Left lobe of liver (tissue), 2 donors: Measurements from ENCODE around the gene SLC9A9. TPM values are rescaled to one million over a fixed set of nuclear protein-coding genes. Genes with fewer than 3 reads are reported as not detected.

Experiments
- ATAC-seq: fragments of 200-7000 bp; cut with Tn5 transposase; one replicate; pipeline ENCODE4 v1.9.1; 2020; ENCODE audit warnings: mild to moderate bottlenecking, moderate library complexity
- DNase-seq: peaks from one replicate; pipeline ENCODE4 v3.0.0-alpha.2; 2020; ENCODE audit warnings: low spot score
- total RNA-seq: library from RNA; stranded (reverse); gene quantifications from one replicate; pipeline ENCODE4 v1.2.1, GENCODE V29; 2021
- donor health status: DM: no; HTN: no; CAD: no; lungs with moderate emphysema.
- donor health status: DM: no; HTN: yes; CAD: no.

The SLC9A9 gene
- total RNA-seq, 1 donor from 2014 or later: 2.5 TPM

- ATAC-seq (no peak), DNase-seq (no peak)
Measured at GRCh38 chr3:143236226-143236964, 611.9 kb downstream of the SLC9A9 start.

GRCh38 chr3:143235614-143236204 lies 612.6 kb downstream of the SLC9A9 start:
- DNase-seq (no peak), ATAC-seq (no peak)

- ATAC-seq (no peak), DNase-seq (no peak)
Measured at GRCh38 chr3:143234526-143234925, 613.7 kb downstream of the SLC9A9 start.

GRCh38 chr3:143232981-143233380 lies 615.3 kb downstream of the SLC9A9 start:
- no peak for ATAC-seq

GRCh38 chr3:143228405-143228804 lies 619.9 kb downstream of the SLC9A9 start:
- DNase-seq (no peak), ATAC-seq (no peak)

More at GRCh38 chr3:143232981-143233380, 615.3 kb downstream of the SLC9A9 start:
- DNase-seq: no peak

GRCh38 chr3:143226678-143227291 lies 621.5 kb downstream of the SLC9A9 start:
- ATAC-seq: peak; percentile 46
- peak; percentile 47 for DNase-seq

GRCh38 chr3:143224716-143225115 lies 623.6 kb downstream of the SLC9A9 start:
- DNase-seq (no peak), ATAC-seq (no peak)

GRCh38 chr3:143222981-143223380 lies 625.3 kb downstream of the SLC9A9 start:
- no peak for DNase-seq
- no peak for ATAC-seq

- ATAC-seq (no peak), DNase-seq (no peak)
Measured at GRCh38 chr3:143222505-143222904, 625.8 kb downstream of the SLC9A9 start.

- no peak for DNase-seq
- no peak for ATAC-seq
Measured at GRCh38 chr3:143221446-143221845, 626.8 kb downstream of the SLC9A9 start.

- DNase-seq: no peak
- ATAC-seq: no peak
Measured at GRCh38 chr3:143220741-143221140, 627.5 kb downstream of the SLC9A9 start.

- DNase-seq (no peak), ATAC-seq (no peak)
Measured at GRCh38 chr3:143218166-143218835, 630.0 kb downstream of the SLC9A9 start.

- ATAC-seq: peak; percentile 64
- no peak for DNase-seq
Measured at GRCh38 chr3:143217283-143217682, 631.0 kb downstream of the SLC9A9 start.

- DNase-seq: no peak
Measured at GRCh38 chr3:143216709-143217182, 631.5 kb downstream of the SLC9A9 start.

More at GRCh38 chr3:143216709-143217182, 631.5 kb downstream of the SLC9A9 start:
- ATAC-seq: peak; percentile 74

Other genes with a start within 250 kb of the SLC9A9 start
- 9.5 TPM for gene DIPK2A, start 123.4 kb upstream of the SLC9A9 start, total RNA-seq